ENCODE results near the gene PMEPA1.
A peak's percentile ranks its signal among the peaks of the same experiment; 100 is the strongest.

Gene PMEPA1

DNA sequence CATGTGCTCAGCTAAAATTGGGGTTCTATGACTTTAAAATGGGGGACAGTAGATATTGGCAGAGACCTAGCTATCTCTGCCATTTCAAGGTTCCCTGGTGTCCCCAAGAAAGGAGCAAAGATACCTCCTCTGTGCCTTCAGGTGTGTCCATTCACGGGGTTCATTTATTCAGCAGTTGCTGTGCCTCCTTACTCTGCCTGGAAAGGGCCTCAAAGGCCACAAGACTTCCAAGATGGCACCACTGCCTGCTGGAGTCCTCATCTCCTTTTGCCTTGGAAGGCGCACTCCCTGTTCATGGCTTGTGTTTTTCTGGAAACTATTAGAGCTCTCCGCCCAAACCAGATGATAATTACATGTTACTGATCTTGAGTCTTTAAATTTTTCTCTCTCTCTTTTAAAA, 85.7 kb downstream of the PMEPA1 start:
- TF ChIP-seq FOXP2 (optimal IDR thresholded peaks at IDR 0.05; ENCODE audit: borderline replicate concordance, extremely low read depth, extremely low read length, insufficient read depth) = no peak
- no peak for TF ChIP-seq POLR2AphosphoS5 (IDR thresholded peaks at IDR 0.05; ENCODE audit: low read depth, low read length)
- TF ChIP-seq SIN3A (IDR thresholded peaks at IDR 0.05; ENCODE audit: borderline replicate concordance, insufficient read depth, low read length) = no peak
- no peak for TF ChIP-seq TAF1 (IDR thresholded peaks at IDR 0.05; ENCODE audit: borderline replicate concordance, insufficient read depth, low read length)
- TF ChIP-seq, protein P1, sequence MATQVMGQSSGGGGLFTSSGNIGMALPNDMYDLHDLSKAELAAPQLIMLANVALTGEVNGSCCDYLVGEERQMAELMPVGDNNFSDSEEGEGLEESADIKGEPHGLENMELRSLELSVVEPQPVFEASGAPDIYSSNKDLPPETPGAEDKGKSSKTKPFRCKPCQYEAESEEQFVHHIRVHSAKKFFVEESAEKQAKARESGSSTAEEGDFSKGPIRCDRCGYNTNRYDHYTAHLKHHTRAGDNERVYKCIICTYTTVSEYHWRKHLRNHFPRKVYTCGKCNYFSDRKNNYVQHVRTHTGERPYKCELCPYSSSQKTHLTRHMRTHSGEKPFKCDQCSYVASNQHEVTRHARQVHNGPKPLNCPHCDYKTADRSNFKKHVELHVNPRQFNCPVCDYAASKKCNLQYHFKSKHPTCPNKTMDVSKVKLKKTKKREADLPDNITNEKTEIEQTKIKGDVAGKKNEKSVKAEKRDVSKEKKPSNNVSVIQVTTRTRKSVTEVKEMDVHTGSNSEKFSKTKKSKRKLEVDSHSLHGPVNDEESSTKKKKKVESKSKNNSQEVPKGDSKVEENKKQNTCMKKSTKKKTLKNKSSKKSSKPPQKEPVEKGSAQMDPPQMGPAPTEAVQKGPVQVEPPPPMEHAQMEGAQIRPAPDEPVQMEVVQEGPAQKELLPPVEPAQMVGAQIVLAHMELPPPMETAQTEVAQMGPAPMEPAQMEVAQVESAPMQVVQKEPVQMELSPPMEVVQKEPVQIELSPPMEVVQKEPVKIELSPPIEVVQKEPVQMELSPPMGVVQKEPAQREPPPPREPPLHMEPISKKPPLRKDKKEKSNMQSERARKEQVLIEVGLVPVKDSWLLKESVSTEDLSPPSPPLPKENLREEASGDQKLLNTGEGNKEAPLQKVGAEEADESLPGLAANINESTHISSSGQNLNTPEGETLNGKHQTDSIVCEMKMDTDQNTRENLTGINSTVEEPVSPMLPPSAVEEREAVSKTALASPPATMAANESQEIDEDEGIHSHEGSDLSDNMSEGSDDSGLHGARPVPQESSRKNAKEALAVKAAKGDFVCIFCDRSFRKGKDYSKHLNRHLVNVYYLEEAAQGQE (IDR thresholded peaks at IDR 0.05; ENCODE audit: insufficient read depth in 1 of 2, low read depth in 2 of 2, low read length in 2 of 2) = no peak

DNA sequence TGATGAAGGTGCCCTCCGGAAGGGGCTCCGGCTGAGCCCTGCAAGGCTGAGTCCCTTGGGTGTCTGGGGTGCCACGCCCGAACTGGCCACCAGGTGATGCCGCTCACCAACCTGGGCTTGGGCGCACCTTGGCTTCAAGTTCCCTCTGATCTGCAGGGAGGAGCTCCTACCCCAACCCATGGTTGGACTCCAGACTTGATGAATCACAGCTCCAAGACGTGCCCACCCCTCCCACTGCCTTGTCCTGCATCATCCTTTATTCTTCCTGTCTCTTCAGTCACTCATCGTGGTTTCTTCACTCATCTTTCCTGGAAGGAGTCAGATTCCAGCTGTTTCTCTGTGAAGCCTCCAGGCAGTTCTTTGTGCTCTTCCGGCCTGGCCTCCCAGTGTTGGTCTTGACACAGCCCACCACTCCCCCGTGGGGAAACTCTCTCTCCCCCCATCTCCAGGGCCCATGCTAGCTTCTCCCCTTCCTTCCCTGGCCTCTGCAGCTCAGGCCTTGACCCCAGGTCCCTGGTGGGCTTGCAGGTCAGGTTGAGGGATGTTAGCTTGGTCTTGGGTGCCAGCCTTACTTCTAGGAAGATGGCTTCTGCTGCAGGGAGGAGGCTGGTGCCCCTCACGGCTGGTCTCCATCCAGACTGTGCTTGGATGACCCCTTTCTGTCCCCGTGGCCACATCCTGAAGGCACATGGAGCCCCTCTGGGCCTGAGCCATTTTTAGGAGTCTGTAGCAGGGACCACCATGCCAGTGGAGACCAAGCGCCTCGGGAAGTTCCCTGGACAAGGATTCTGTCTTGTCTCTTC, 87.0 kb downstream of the PMEPA1 start:
- TF ChIP-seq, protein P1 (IDR thresholded peaks at IDR 0.05; ENCODE audit: insufficient read depth in 1 of 2, low read depth in 2 of 2, low read length in 2 of 2) = no peak
- TF ChIP-seq TAF1 (IDR thresholded peaks at IDR 0.05; ENCODE audit: borderline replicate concordance, insufficient read depth, low read length) (no peak), POLR2AphosphoS5 (IDR thresholded peaks at IDR 0.05; ENCODE audit: low read depth, low read length) (no peak), SIN3A (IDR thresholded peaks at IDR 0.05; ENCODE audit: borderline replicate concordance, insufficient read depth, low read length) (no peak), FOXP2 (optimal IDR thresholded peaks at IDR 0.05; ENCODE audit: borderline replicate concordance, extremely low read depth, extremely low read length, insufficient read depth) (peak; percentile 45)

DNA sequence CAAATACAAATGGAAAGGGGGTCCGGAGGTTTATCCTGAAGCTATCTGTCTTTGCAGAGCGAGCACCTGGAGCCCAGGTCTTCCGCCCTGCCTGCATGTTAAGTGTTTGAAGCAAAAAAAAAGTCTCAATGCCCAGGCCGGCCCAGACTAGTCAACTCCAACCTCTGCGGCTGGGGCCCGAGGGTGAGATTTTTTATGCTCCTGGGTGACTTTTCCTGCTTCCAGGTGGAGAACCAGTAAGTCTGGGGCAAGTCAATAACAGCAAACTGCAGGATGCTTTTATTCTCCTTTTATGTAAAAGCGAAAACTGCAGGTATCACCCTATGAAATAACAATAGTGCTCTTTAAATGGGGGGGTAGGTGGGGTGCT, 87.6 kb downstream of the PMEPA1 start:
- TF ChIP-seq TAF1 (IDR thresholded peaks at IDR 0.05; ENCODE audit: borderline replicate concordance, insufficient read depth, low read length) = no peak
- no peak for TF ChIP-seq SIN3A (IDR thresholded peaks at IDR 0.05; ENCODE audit: borderline replicate concordance, insufficient read depth, low read length)
- no peak for TF ChIP-seq FOXP2 (optimal IDR thresholded peaks at IDR 0.05; ENCODE audit: borderline replicate concordance, extremely low read depth, extremely low read length, insufficient read depth)
- TF ChIP-seq POLR2AphosphoS5 (IDR thresholded peaks at IDR 0.05; ENCODE audit: low read depth, low read length) = no peak
- TF ChIP-seq, protein P1 (IDR thresholded peaks at IDR 0.05; ENCODE audit: insufficient read depth in 1 of 2, low read depth in 2 of 2, low read length in 2 of 2) = no peak

DNA sequence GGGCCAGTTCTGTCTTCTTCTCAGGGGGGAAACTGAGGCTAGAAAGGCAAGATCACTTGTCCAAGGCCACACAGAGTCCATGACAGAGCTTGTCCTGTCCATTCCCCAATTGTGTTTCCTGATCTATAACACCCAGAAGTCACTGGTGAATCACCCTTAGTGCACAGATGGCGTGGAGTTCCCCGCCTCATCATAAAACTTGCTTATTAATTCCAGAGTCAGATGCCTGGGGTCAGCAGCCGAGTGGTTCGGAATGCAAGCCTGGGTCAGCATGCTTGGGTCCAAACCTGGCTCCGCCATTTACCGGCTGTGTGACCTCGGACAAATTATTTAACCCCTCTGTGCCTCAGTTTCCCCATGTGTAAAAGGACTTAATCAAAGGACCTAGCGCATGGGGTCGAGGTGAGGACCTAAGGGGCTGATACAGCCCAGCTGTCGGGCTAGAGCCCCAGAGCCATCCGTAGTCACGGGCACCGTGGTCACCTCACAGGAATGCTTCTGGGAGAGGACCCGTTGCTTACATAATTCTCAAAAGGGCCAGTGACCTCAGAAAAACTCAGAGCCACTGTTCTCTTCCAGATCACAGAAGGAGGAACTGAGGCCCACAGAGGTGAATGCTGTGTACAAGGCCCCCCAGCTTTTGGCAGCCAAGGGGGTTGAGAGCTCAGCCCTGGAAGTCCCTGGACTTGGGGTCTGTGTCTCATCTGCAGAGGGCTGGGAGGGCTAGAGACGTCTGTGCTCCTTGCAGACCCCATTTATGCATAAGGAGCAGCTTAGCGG, 88.2 kb downstream of the PMEPA1 start:
- TF ChIP-seq FOXP2 (optimal IDR thresholded peaks at IDR 0.05; ENCODE audit: borderline replicate concordance, extremely low read depth, extremely low read length, insufficient read depth) (no peak), POLR2AphosphoS5 (IDR thresholded peaks at IDR 0.05; ENCODE audit: low read depth, low read length) (no peak), SIN3A (IDR thresholded peaks at IDR 0.05; ENCODE audit: borderline replicate concordance, insufficient read depth, low read length) (no peak), TAF1 (IDR thresholded peaks at IDR 0.05; ENCODE audit: borderline replicate concordance, insufficient read depth, low read length) (no peak)
- TF ChIP-seq, protein P1 (IDR thresholded peaks at IDR 0.05; ENCODE audit: insufficient read depth in 1 of 2, low read depth in 2 of 2, low read length in 2 of 2) = no peak

Data from PFSK-1 (cell line).